ENCODE results near the gene CD24. TPM values are rescaled to one million over a fixed set of nuclear protein-coding genes. Genes with fewer than 3 reads are reported as not detected.

The CD24 gene
- total and polyA plus RNA-seq, 10 of the 15 experiments (the other 5 are each of a cell fraction or from before 2014, with no cell fraction given): 0.19 to 21.2 (median 9.0) TPM

DNA sequence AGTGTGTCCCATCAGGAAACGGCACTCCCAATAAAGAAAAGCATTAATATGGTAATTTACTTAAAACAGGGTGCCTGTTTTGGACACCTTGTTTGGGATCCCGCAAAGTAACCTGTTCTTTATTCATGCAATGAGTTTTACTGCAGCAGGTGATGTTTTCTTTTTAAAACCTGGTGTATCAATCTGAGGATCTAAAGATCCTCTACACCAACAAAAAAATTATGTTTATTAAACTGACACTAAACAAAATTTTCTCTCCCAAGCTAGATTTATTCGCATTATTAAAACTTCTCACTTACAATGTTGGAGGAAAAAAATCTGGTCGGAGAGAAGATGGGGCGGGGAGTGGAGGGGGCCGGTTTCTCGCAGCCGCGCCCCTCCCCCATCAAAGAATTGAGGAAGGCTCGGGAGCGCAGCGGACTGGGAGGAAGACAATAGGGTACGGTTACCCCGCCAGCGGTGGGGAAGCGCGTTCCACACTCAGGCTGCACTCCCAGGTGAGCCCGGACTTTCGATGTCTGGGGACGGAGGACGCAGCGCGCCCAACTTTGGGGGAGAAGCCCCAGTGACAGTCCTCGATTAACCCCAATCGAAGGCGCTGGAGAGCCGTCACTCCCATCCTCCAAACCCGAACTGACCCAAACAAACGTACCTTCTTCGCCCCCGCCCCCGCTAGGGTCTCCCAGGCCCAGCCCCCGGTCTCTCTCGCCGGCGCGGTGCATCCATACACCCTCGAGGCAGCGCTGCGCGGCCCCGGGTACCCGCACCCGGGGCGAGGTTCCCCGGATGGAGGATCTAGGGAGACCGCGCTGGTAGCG lies 1.3 kb downstream of the CD24 start:
- CTCF ChIA-PET: interaction anchor here (1.3 kb wide), 1 partner anchor 363 kb away, joined by 3 read pairs; no protein-coding TSS in a partner anchor
- POLR2A ChIA-PET: no interaction called here

More for the DNA sequence above, 1.3 kb downstream of the CD24 start:
- DNase-seq (ENCODE audit: low read depth, low spot score) (no peak), ATAC-seq (0 out of 3 replicates have a peak, but pooled peaks have one; percentile 9), FAIRE-seq (no peak)
- TF ChIP-seq, protein P1, sequence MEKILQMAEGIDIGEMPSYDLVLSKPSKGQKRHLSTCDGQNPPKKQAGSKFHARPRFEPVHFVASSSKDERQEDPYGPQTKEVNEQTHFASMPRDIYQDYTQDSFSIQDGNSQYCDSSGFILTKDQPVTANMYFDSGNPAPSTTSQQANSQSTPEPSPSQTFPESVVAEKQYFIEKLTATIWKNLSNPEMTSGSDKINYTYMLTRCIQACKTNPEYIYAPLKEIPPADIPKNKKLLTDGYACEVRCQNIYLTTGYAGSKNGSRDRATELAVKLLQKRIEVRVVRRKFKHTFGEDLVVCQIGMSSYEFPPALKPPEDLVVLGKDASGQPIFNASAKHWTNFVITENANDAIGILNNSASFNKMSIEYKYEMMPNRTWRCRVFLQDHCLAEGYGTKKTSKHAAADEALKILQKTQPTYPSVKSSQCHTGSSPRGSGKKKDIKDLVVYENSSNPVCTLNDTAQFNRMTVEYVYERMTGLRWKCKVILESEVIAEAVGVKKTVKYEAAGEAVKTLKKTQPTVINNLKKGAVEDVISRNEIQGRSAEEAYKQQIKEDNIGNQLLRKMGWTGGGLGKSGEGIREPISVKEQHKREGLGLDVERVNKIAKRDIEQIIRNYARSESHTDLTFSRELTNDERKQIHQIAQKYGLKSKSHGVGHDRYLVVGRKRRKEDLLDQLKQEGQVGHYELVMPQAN (conservative IDR thresholded peaks at IDR 0.05): no peak
- TF ChIP-seq ZNF687 (IDR thresholded peaks at IDR 0.05): no peak
- H3K27me3 ChIP-seq (replicated peaks in 1 of 2; ENCODE audit: control insufficient read depth in 2 of 2, insufficient read depth in 2 of 2, low read length in 1 of 2): peaks cover 11 to 13% of the 10 kb centered on the region in 2 experiments; a peak in 3 of 4 replicates
- no peak overlapping the region for H3K27ac ChIP-seq (ENCODE audit: control insufficient read depth, insufficient read depth)
- peak overlapping the region; percentile 71 for H3K4me3 ChIP-seq
- BruUV-seq (replicated peaks): no TSS peak
- whole genome bisulfite sequencing (ENCODE audit: insufficient coverage, insufficient replicate concordance, low lambda C conversion rate, missing lambda C conversion rate): 13% methylated on average over 47 of the region's 49 CpGs
- intact Hi-C loops (cut with micrococcal nuclease; ENCODE audit: unreplicated experiment) (no loop called here), in situ Hi-C loops (cut with MboI) (no loop called here)
- RAD21 ChIA-PET (ENCODE audit: unreplicated experiment): no interaction called here
- no peaks in the 10 kb centered on the region for H3K79me2 ChIP-seq (ENCODE audit: control insufficient read depth, insufficient read depth, low read length)
- SMC1A ChIA-PET (ENCODE audit: uncharacterized antibody, unreplicated experiment): interaction anchor here (0.8 to 1.3 kb wide), 2 partner anchors 86 to 365 kb away, joined by 3 to 6 read pairs; no protein-coding TSS in a partner anchor
- H2AFZ ChIP-seq (ENCODE audit: control insufficient read depth, low read depth, low read length): no peak overlapping the region
- peak overlapping the region; percentile 95 for H3K4me2 ChIP-seq (ENCODE audit: control insufficient read depth, insufficient read depth)
- no peaks in the 10 kb centered on the region for H3K36me3 ChIP-seq (ENCODE audit: control insufficient read depth in 2 of 2, insufficient read depth in 2 of 2, low read length in 1 of 2)
- no peaks in the 10 kb centered on the region for H3K9me3 ChIP-seq (replicated peaks; ENCODE audit: control insufficient read depth, insufficient read depth, low read length)
- H3K9ac ChIP-seq (ENCODE audit: control insufficient read depth, insufficient read depth, low read length): no peak overlapping the region; the same call in 1 of the 2 replicates
- H3K4me1 ChIP-seq (ENCODE audit: control insufficient read depth, insufficient read depth, low read length): peaks cover 7% of the 10 kb centered on the region; the same call in 1 of the 2 replicates
- H4K20me1 ChIP-seq (ENCODE audit: control insufficient read depth, insufficient read depth): no peaks in the 10 kb centered on the region
